ENCODE results near the gene ANKRD60.

DNA sequence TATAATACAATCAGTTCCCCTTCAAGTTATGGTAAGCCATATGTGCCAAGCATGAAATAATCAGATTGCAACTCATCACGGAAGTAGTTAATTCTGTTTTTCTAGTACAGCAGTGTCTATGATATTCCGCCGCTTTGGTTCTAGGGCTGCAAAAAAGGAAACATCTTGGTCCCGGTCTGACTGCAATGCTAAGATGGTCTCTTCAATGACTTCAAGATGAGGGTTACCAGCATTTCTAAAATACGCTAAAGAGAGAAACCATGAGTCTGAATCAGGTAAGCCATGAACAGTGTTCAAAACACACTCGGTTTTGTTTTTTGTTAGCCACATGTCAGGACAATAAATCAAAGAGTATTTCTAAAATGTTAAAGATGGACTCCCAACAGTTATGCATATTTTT, 3.2 kb upstream of the ANKRD60 start:
- TF ChIP-seq, protein P1, sequence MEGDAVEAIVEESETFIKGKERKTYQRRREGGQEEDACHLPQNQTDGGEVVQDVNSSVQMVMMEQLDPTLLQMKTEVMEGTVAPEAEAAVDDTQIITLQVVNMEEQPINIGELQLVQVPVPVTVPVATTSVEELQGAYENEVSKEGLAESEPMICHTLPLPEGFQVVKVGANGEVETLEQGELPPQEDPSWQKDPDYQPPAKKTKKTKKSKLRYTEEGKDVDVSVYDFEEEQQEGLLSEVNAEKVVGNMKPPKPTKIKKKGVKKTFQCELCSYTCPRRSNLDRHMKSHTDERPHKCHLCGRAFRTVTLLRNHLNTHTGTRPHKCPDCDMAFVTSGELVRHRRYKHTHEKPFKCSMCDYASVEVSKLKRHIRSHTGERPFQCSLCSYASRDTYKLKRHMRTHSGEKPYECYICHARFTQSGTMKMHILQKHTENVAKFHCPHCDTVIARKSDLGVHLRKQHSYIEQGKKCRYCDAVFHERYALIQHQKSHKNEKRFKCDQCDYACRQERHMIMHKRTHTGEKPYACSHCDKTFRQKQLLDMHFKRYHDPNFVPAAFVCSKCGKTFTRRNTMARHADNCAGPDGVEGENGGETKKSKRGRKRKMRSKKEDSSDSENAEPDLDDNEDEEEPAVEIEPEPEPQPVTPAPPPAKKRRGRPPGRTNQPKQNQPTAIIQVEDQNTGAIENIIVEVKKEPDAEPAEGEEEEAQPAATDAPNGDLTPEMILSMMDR (conservative IDR thresholded peaks at IDR 0.05 in 1 of 2, IDR thresholded peaks at IDR 0.05 in 1 of 2; ENCODE audit: low read depth in 1 of 2, low read length in 2 of 2): no peak
- no peak for TF ChIP-seq EZH2 (IDR thresholded peaks at IDR 0.05; ENCODE audit: low read length, missing control alignments)

Data from fibroblast of lung (primary cell).